GM21360 (cell line): Measurements from ENCODE around the gene MORN3.
"Not testable (repeated sequence)": the region's sequence is repeated elsewhere in the genome, so short reads cannot be mapped to it uniquely, and the experiment has no call there.

Experiments used
- ATAC-seq: cut with Tn5 transposase; IDR thresholded peaks from one replicate; pipeline ENCODE4 v1.9.1; 2021; ENCODE audit warnings: mild to moderate bottlenecking, moderate library complexity; ENCODE audit not compliant: unreplicated experiment

Gene MORN3

GRCh38 chr12:121693155-121693687 lies 23.8 kb upstream of the MORN3 start:
- ATAC-seq = no peak

GRCh38 chr12:121692744-121693143 lies 23.3 kb upstream of the MORN3 start:
- not testable (repeated sequence) for ATAC-seq

- no peak for ATAC-seq
These were observed 20.0 kb upstream of the MORN3 start for GRCh38 chr12:121689430-121689829.

- no peak for ATAC-seq
These were observed 19.5 kb upstream of the MORN3 start for GRCh38 chr12:121688966-121689365.

- not testable (repeated sequence) for ATAC-seq
These were observed 10.3 kb upstream of the MORN3 start for GRCh38 chr12:121679661-121680197.

- no peak for ATAC-seq
These were observed 9.4 kb upstream of the MORN3 start for GRCh38 chr12:121678716-121679300.

- ATAC-seq = no peak
These were observed 8.9 kb upstream of the MORN3 start for GRCh38 chr12:121678305-121678704.

- ATAC-seq = no peak
These were observed 6.7 kb upstream of the MORN3 start for GRCh38 chr12:121676190-121676589.

GRCh38 chr12:121673013-121673511 lies 3.6 kb upstream of the MORN3 start:
- ATAC-seq = no peak

- ATAC-seq = no peak
These were observed 519 bp downstream of the MORN3 start for GRCh38 chr12:121668750-121669520.

- ATAC-seq = not testable (repeated sequence)
These were observed 2.6 kb downstream of the MORN3 start for GRCh38 chr12:121666829-121667228.

- no peak for ATAC-seq
These were observed 5.9 kb downstream of the MORN3 start for GRCh38 chr12:121663610-121663929.

- ATAC-seq = not testable (repeated sequence)
These were observed 7.9 kb downstream of the MORN3 start for GRCh38 chr12:121661353-121662105.

GRCh38 chr12:121657305-121658008 lies 12.0 kb downstream of the MORN3 start:
- no peak for ATAC-seq

GRCh38 chr12:121656122-121656521 lies 13.3 kb downstream of the MORN3 start:
- no peak for ATAC-seq

GRCh38 chr12:121653999-121654398 lies 15.5 kb downstream of the MORN3 start:
- ATAC-seq = no peak

- no peak for ATAC-seq
These were observed 16.5 kb downstream of the MORN3 start for GRCh38 chr12:121652767-121653497.

GRCh38 chr12:121651320-121651719 lies 18.1 kb downstream of the MORN3 start:
- no peak for ATAC-seq

- ATAC-seq = no peak
These were observed 19.6 kb downstream of the MORN3 start for GRCh38 chr12:121649819-121650353.

GRCh38 chr12:121649322-121649721 lies 20.1 kb downstream of the MORN3 start:
- no peak for ATAC-seq
